A673 (cell line): ENCODE results near the gene TRAPPC12.

Experiments
- EZH2 ChIP-seq: fragments of 200-600 bp; sonication (generic); IDR thresholded peaks from 2 replicates; pipeline ENCODE4 v1.6.1; 2017; ENCODE audit warnings: borderline replicate concordance, low read depth, mild to moderate bottlenecking, mixed read lengths, antibody characterized with exemption, low read length; ENCODE audit not compliant: poor library complexity, severe bottlenecking
- TF ChIP-seq, protein P1 (sequence below): fragments of 300-800, 200-600 bp; sonication (generic); conservative IDR thresholded peaks from 2 replicates; pipeline ENCODE4 v1.5.1; 2017; ENCODE audit warnings: low read depth, mild to moderate bottlenecking, antibody characterized with exemption, low read length, moderate library complexity, mixed read lengths

- TF ChIP-seq, protein P1, sequence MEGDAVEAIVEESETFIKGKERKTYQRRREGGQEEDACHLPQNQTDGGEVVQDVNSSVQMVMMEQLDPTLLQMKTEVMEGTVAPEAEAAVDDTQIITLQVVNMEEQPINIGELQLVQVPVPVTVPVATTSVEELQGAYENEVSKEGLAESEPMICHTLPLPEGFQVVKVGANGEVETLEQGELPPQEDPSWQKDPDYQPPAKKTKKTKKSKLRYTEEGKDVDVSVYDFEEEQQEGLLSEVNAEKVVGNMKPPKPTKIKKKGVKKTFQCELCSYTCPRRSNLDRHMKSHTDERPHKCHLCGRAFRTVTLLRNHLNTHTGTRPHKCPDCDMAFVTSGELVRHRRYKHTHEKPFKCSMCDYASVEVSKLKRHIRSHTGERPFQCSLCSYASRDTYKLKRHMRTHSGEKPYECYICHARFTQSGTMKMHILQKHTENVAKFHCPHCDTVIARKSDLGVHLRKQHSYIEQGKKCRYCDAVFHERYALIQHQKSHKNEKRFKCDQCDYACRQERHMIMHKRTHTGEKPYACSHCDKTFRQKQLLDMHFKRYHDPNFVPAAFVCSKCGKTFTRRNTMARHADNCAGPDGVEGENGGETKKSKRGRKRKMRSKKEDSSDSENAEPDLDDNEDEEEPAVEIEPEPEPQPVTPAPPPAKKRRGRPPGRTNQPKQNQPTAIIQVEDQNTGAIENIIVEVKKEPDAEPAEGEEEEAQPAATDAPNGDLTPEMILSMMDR, result no peak
- no peak for TF ChIP-seq EZH2
Observed at GRCh38 chr2:3379339-3379646, 201 bp upstream of the TRAPPC12 start.
